ENCODE results near the gene BMPR1A.

DNA sequence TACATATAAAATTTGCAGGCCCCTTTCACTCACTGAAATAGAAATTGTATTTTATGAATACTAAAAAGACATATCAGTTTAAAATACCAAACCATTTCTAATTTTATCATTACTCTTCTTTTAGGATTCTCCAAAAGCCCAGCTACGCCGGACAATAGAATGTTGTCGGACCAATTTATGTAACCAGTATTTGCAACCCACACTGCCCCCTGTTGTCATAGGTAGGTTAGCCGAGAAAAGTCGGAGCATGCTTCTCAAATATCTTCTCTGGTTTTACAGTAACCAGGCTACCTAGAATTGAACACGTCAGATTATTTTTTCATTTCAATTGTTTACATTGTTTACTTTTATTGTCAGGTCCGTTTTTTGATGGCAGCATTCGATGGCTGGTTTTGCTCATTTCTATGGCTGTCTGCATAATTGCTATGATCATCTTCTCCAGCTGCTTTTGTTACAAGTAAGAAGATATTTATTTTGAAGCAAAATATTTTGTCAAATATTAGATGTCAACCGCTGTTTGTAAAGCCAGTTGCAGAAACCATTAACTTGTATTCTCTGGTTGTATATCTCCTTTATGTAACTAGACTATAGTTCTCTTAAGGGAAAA is 143.4 kb downstream of the BMPR1A start:
- TF ChIP-seq, protein P1, sequence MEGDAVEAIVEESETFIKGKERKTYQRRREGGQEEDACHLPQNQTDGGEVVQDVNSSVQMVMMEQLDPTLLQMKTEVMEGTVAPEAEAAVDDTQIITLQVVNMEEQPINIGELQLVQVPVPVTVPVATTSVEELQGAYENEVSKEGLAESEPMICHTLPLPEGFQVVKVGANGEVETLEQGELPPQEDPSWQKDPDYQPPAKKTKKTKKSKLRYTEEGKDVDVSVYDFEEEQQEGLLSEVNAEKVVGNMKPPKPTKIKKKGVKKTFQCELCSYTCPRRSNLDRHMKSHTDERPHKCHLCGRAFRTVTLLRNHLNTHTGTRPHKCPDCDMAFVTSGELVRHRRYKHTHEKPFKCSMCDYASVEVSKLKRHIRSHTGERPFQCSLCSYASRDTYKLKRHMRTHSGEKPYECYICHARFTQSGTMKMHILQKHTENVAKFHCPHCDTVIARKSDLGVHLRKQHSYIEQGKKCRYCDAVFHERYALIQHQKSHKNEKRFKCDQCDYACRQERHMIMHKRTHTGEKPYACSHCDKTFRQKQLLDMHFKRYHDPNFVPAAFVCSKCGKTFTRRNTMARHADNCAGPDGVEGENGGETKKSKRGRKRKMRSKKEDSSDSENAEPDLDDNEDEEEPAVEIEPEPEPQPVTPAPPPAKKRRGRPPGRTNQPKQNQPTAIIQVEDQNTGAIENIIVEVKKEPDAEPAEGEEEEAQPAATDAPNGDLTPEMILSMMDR (conservative IDR thresholded peaks at IDR 0.05): peak; percentile 65
- no peak for TF ChIP-seq EZH2 (IDR thresholded peaks at IDR 0.05; ENCODE audit: low read depth)

All from PC-9 (cell line).